Smooth muscle cell (in vitro differentiated cells): ENCODE results near the gene DPEP3. TPM values are rescaled to one million over a fixed set of nuclear protein-coding genes. Genes with fewer than 3 reads are reported as not detected.
A peak's percentile ranks its signal among the peaks of the same experiment; 100 is the strongest.

Experiments used
- DNase-seq: peaks from one replicate; lab custom pipeline; 2025; ENCODE audit not compliant: unreplicated experiment; lab: John Stamatoyannopoulos, UW
- H2AFZ ChIP-seq: fragments of 200-600 bp; sonication (generic); 2 replicates; pipeline ENCODE4 v1.6.0; 2016; ENCODE audit warnings: antibody characterized with exemption, low read depth, mild to moderate bottlenecking
- H3F3A ChIP-seq: fragments of 200-600 bp; sonication (generic); 2 replicates; pipeline ENCODE4 v1.6.0; 2017; ENCODE audit warnings: antibody characterized with exemption, low read depth
- H3K27ac ChIP-seq: fragments of 200-600 bp; sonication (generic); 2 replicates; pipeline ENCODE4 v1.5.1; 2016; ENCODE audit warnings: low read depth, mild to moderate bottlenecking
- H3K27me3 ChIP-seq: fragments of 200-600 bp; sonication (generic); 2 replicates; pipeline ENCODE4 v1.6.1; 2016; ENCODE audit warnings: low read depth, mild to moderate bottlenecking
- H3K36me3 ChIP-seq: fragments of 200-600 bp; sonication (generic); 2 replicates; pipeline ENCODE4 v1.5.1; 2016; ENCODE audit warnings: low read depth
- H3K4me1 ChIP-seq: fragments of 200-600 bp; sonication (generic); 2 replicates; pipeline ENCODE4 v1.5.1; 2016; ENCODE audit warnings: low read depth
- H3K4me2 ChIP-seq: fragments of 200-600 bp; sonication (generic); 2 replicates; pipeline ENCODE4 v1.6.0; 2016; ENCODE audit warnings: mild to moderate bottlenecking
- H3K4me3 ChIP-seq: fragments of 200-600 bp; sonication (generic); 2 replicates; pipeline ENCODE4 v1.5.1; 2016; ENCODE audit warnings: mild to moderate bottlenecking
- H3K79me2 ChIP-seq: fragments of 200-600 bp; sonication (generic); 2 replicates; pipeline ENCODE4 v1.6.0; 2016; ENCODE audit warnings: low read depth, mild to moderate bottlenecking
- H3K9ac ChIP-seq: fragments of 200-600 bp; sonication (generic); 2 replicates; pipeline ENCODE4 v1.6.0; 2016; ENCODE audit warnings: low read depth
- H3K9me3 ChIP-seq: fragments of 200-600 bp; sonication (generic); replicated peaks from 2 replicates; pipeline ENCODE4 v1.5.1; 2016; ENCODE audit warnings: low read depth
- H4K20me1 ChIP-seq: fragments of 200-600 bp; sonication (generic); 2 replicates; pipeline ENCODE4 v1.6.0; 2016; ENCODE audit warnings: low read depth
- CTCF ChIP-seq: fragments of 200-600 bp; sonication (generic); IDR thresholded peaks from 2 replicates; pipeline ENCODE4 v1.5.1; 2017; ENCODE audit warnings: borderline replicate concordance, mild to moderate bottlenecking, antibody characterized with exemption; ENCODE audit not compliant: insufficient read depth, poor library complexity, severe bottlenecking
- WGBS: methylation state at CpG from one replicate; pipeline ENCODE4 v1.1.7; 2016; ENCODE audit warnings: low lambda C conversion rate; 5-methylcytosine and 5-hydroxymethylcytosine counted together
- polyA plus RNA-seq: library from polyadenylated mRNA; unstranded; fragments of >200 nt; fragmentation: Nextera tagmentation; extraction: Ambion mirVana; gene quantifications from 2 replicates; pipeline ENCODE4 v1.2.1, GENCODE V29; 2016
- total RNA-seq: library from RNA; depleted of rRNA; stranded (reverse); fragments of >200 nt; gene quantifications from 2 replicates; pipeline ENCODE4 v1.2.3, GENCODE V29; 2014

Gene DPEP3
- total and polyA plus RNA-seq, 2 experiments from 2014 or later = not detected

GRCh38 chr16:67966549-67967182 lies 13.6 kb downstream of the DPEP3 start:
- H3K79me2 ChIP-seq = peaks cover 66% of the 10 kb centered on the region
- peaks cover 62% of the 10 kb centered on the region for H4K20me1 ChIP-seq
- no peaks in the 10 kb centered on the region for H3K36me3 ChIP-seq
- TF ChIP-seq CTCF = no peak
- peaks cover 20% of the 10 kb centered on the region for H3K4me1 ChIP-seq
- H3K9ac ChIP-seq = peak overlapping the region; percentile 97
- no peaks in the 10 kb centered on the region for H3F3A ChIP-seq
- H3K27me3 ChIP-seq = no peaks in the 10 kb centered on the region
- peak overlapping the region; percentile 83 for H3K4me3 ChIP-seq
- DNase-seq = no peak
- no peaks in the 10 kb centered on the region for H3K9me3 ChIP-seq
- peak overlapping the region; percentile 91 for H3K27ac ChIP-seq
- H3K4me2 ChIP-seq = peak overlapping the region; percentile 98
- no peak overlapping the region for H2AFZ ChIP-seq
- 54% methylated on average over 3 of the region's 3 CpGs for WGBS

- H3K4me3 ChIP-seq = peak overlapping the region; percentile 83
- H4K20me1 ChIP-seq = peaks cover 69% of the 10 kb centered on the region
- peak overlapping the region; percentile 97 for H3K9ac ChIP-seq
- no peaks in the 10 kb centered on the region for H3F3A ChIP-seq
- no peaks in the 10 kb centered on the region for H3K9me3 ChIP-seq
- no peaks in the 10 kb centered on the region for H3K27me3 ChIP-seq
- DNase-seq = no peak
- H3K79me2 ChIP-seq = peaks cover 72% of the 10 kb centered on the region
- H2AFZ ChIP-seq = no peak overlapping the region
- TF ChIP-seq CTCF = no peak
- H3K27ac ChIP-seq = peak overlapping the region; percentile 91
- WGBS = 72% methylated on average over 11 of the region's 11 CpGs
- no peaks in the 10 kb centered on the region for H3K36me3 ChIP-seq
- H3K4me1 ChIP-seq = peaks cover 20% of the 10 kb centered on the region
- peak overlapping the region; percentile 98 for H3K4me2 ChIP-seq
These were observed 14.4 kb downstream of the DPEP3 start for GRCh38 chr16:67965668-67966548.

GRCh38 chr16:67964477-67965131 lies 15.7 kb downstream of the DPEP3 start:
- H3K4me1 ChIP-seq = peaks cover 20% of the 10 kb centered on the region
- no peak overlapping the region for H3K4me2 ChIP-seq
- H3K79me2 ChIP-seq = peaks cover 73% of the 10 kb centered on the region
- no peaks in the 10 kb centered on the region for H3K9me3 ChIP-seq
- H4K20me1 ChIP-seq = peaks cover 83% of the 10 kb centered on the region
- no peaks in the 10 kb centered on the region for H3F3A ChIP-seq
- no peak overlapping the region for H3K9ac ChIP-seq
- H2AFZ ChIP-seq = no peak overlapping the region
- no peak overlapping the region for H3K27ac ChIP-seq
- 97% methylated on average over 6 of the region's 6 CpGs for WGBS
- no peak overlapping the region for H3K4me3 ChIP-seq
- H3K36me3 ChIP-seq = no peaks in the 10 kb centered on the region
- no peak for DNase-seq
- TF ChIP-seq CTCF = no peak
- H3K27me3 ChIP-seq = no peaks in the 10 kb centered on the region
